Caki2 (cell line): ENCODE results near the gene GBP7. TPM values are rescaled to one million over a fixed set of nuclear protein-coding genes. Genes with fewer than 3 reads are reported as not detected.

ENCODE experiments used
- total RNA-seq: library from RNA; depleted of rRNA; stranded (reverse); fragments of >200 nt; shearing (Covaris generic); gene quantifications from 2 replicates; pipeline ENCODE4 v1.2.3, GENCODE V29; 2014; ENCODE audit warnings: low replicate concordance; rRNA removed

GBP7 gene
- total RNA-seq, 1 experiment from 2014 or later: not detected

Other genes with a start within 250 kb of the GBP7 start
- 7.2 and 16.0 TPM in 2 replicates for gene KYAT3, start 183.4 kb downstream of the GBP7 start, total RNA-seq
- gene RBMXL1, start 183.4 kb downstream of the GBP7 start, total RNA-seq: 3.1 and 5.2 TPM in 2 replicates
- 6.7 and 9.7 TPM in 2 replicates for gene GBP3, start 153.1 kb downstream of the GBP7 start, total RNA-seq
- gene GBP1, start 110.8 kb downstream of the GBP7 start, total RNA-seq: 0.07 TPM in 1 of 2 replicates, not detected in the other
- 2.7 and 3.7 TPM in 2 replicates for gene GBP2, start 49.9 kb downstream of the GBP7 start, total RNA-seq
- not detected in 2 replicates for gene GBP4, start 22.9 kb upstream of the GBP7 start, total RNA-seq
- not detected in 2 replicates for gene GBP5, start 96.9 kb upstream of the GBP7 start, total RNA-seq
- not detected in 2 replicates for gene GBP6, start 188.1 kb upstream of the GBP7 start, total RNA-seq